K562 (cell line): Measurements from ENCODE around the gene KIF14. TPM values are rescaled to one million over a fixed set of nuclear protein-coding genes. Genes with fewer than 3 reads are reported as not detected.
A peak's percentile ranks its signal among the peaks of the same experiment; 100 is the strongest.

Source experiments
- CHAMP1 ChIP-seq: fragments of 450-650 bp; IDR thresholded peaks from 2 replicates; pipeline ENCODE4 v1.6.1; 2016; ENCODE audit warnings: mild to moderate bottlenecking
- DPF2 ChIP-seq: fragments of 450-650 bp; IDR thresholded peaks from 2 replicates; pipeline ENCODE4 v1.6.1; 2016
- EP300 ChIP-seq: IDR thresholded peaks from 2 replicates; pipeline ENCODE4 v1.6.1; 2012; ENCODE audit warnings: low read length, improper control_type of control experiment
- EZH2 ChIP-seq: IDR thresholded peaks from 2 replicates; pipeline ENCODE4 v1.6.1; 2012; ENCODE audit warnings: low read depth, mild to moderate bottlenecking, inconsistent platforms, low read length, borderline replicate concordance
- LARP7 ChIP-seq: fragments of 450-650 bp; IDR thresholded peaks from 2 replicates; pipeline ENCODE4 v1.6.1; 2016
- MTA1 ChIP-seq: fragments of 450-650 bp; IDR thresholded peaks from 2 replicates; pipeline ENCODE4 v1.6.1; 2017; ENCODE audit warnings: borderline replicate concordance
- SMARCC2 ChIP-seq: fragments of 450-650 bp; IDR thresholded peaks from 2 replicates; pipeline ENCODE4 v1.6.1; 2017; ENCODE audit warnings: antibody characterized with exemption, moderate library complexity, mild to moderate bottlenecking, low read depth
- SMARCE1 ChIP-seq: fragments of 450-650 bp; IDR thresholded peaks from 2 replicates; pipeline ENCODE4 v1.7.1; 2016; ENCODE audit warnings: mild to moderate bottlenecking
- SP1 ChIP-seq: sonication (generic); formaldehyde crosslinking; IDR thresholded peaks from 2 replicates; pipeline ENCODE4 v1.8.1; 2022; ENCODE audit warnings: mild to moderate bottlenecking, missing genetic modification reagents
- STAT5B ChIP-seq: fragments of 250-450 bp; sonication (Bioruptor Pico); IDR thresholded peaks from 2 replicates; pipeline ENCODE4 v1.8.0; 2021; ENCODE audit warnings: mild to moderate bottlenecking, inconsistent platforms
- TCF7 ChIP-seq: sonication (generic); IDR thresholded peaks from 2 replicates; pipeline ENCODE4 v1.6.1; 2016; ENCODE audit warnings: antibody characterized with exemption, borderline replicate concordance
- ZFPM2 ChIP-seq: fragments of 250-450 bp; sonication (Bioruptor Pico); IDR thresholded peaks from 2 replicates; pipeline ENCODE4 v1.5.1; 2022; ENCODE audit warnings: mild to moderate bottlenecking
- ZNF639 ChIP-seq, 2 experiments: fragments of 200-800 bp in 1 of 2; sonication (Bioruptor generic) in 1 of 2; sonication (generic) in 1 of 2; formaldehyde crosslinking in 1 of 2; IDR thresholded peaks in 1 of 2; conservative IDR thresholded peaks in 1 of 2; 2 replicates each; pipeline versions ENCODE4 v1.5.0 to v1.6.1; 2016 to 2020; ENCODE audit warnings: missing compliant biosample characterization in 1 of 2, missing genetic modification characterization in 1 of 2, missing genetic modification reagents in 1 of 2
- polyA plus RNA-seq, 8 experiments: library from polyadenylated mRNA; depleted of rRNA in 4 of 8; stranded (reverse) in 5 of 8; unstranded in 3 of 8; fragments of >200 nt; fragmentation: Nextera tagmentation in 2 of 8; fragmentation: Illumina TruSeq in 1 of 8; extraction: Ambion mirVana in 2 of 8; extraction: Trizol in 1 of 8; gene quantifications; 2 replicates each; pipeline versions ENCODE4 v1.2.1 to v1.2.3, GENCODE V29; 2011 to 2014; ENCODE audit warnings: inconsistent platforms in 1 of 8, missing spikeins in 1 of 8
- total RNA-seq, 7 experiments: library from RNA; depleted of rRNA in 6 of 7; stranded (reverse); fragments of >200 nt in 6 of 7; fragmentation: Illumina TruSeq in 2 of 7; extraction: Trizol in 2 of 7; gene quantifications; 2 replicates each; pipeline versions ENCODE4 v1.2.1 to v1.2.3, GENCODE V29; 2011 to 2021; ENCODE audit warnings: low replicate concordance in 1 of 7
- TF ChIP-seq, protein P1 (sequence below): fragments of 150-350 bp; IDR thresholded peaks from 2 replicates; pipeline ENCODE4 v1.6.1; 2014; ENCODE audit warnings: low read depth, mild to moderate bottlenecking, low read length, borderline replicate concordance
- TF ChIP-seq, protein P2 (sequence below): fragments of 450-650 bp; IDR thresholded peaks from 2 replicates; pipeline ENCODE4 v1.6.1; 2017; ENCODE audit warnings: antibody characterized with exemption, mild to moderate bottlenecking
- TF ChIP-seq, protein P3 (sequence below): fragments of 250-450 bp; sonication (Bioruptor Pico); IDR thresholded peaks from 2 replicates; pipeline ENCODE4 v1.8.0; 2021; ENCODE audit warnings: moderate library complexity, mild to moderate bottlenecking, inconsistent platforms

KIF14 gene
- total and polyA plus RNA-seq, 9 of the 15 experiments (the other 6 are each of a cell fraction or from before 2014, with no cell fraction given) = 11.5 to 47.4 (median 29.0) TPM

GRCh38 chr1:200642481-200642880 is 21.9 kb upstream of the KIF14 start (continued):
- TF ChIP-seq, protein P1, sequence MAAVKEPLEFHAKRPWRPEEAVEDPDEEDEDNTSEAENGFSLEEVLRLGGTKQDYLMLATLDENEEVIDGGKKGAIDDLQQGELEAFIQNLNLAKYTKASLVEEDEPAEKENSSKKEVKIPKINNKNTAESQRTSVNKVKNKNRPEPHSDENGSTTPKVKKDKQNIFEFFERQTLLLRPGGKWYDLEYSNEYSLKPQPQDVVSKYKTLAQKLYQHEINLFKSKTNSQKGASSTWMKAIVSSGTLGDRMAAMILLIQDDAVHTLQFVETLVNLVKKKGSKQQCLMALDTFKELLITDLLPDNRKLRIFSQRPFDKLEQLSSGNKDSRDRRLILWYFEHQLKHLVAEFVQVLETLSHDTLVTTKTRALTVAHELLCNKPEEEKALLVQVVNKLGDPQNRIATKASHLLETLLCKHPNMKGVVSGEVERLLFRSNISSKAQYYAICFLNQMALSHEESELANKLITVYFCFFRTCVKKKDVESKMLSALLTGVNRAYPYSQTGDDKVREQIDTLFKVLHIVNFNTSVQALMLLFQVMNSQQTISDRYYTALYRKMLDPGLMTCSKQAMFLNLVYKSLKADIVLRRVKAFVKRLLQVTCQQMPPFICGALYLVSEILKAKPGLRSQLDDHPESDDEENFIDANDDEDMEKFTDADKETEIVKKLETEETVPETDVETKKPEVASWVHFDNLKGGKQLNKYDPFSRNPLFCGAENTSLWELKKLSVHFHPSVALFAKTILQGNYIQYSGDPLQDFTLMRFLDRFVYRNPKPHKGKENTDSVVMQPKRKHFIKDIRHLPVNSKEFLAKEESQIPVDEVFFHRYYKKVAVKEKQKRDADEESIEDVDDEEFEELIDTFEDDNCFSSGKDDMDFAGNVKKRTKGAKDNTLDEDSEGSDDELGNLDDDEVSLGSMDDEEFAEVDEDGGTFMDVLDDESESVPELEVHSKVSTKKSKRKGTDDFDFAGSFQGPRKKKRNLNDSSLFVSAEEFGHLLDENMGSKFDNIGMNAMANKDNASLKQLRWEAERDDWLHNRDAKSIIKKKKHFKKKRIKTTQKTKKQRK = no peak
- TF ChIP-seq SMARCC2 (no peak), DPF2 (peak; percentile 59), LARP7 (no peak), EZH2 (no peak), SMARCE1 (peak; percentile 72), EP300 (0 out of 2 replicates have a peak, but pooled peaks have one; percentile 14), ZNF639 (CRISPR knock-in tag; conservative IDR thresholded peaks at IDR 0.05 in 1 of 2, IDR thresholded peaks at IDR 0.05 in 1 of 2) (peak in 1 of 2 experiments; percentile 57; a peak in 1 of 4 replicates), TCF7 (no peak), MTA1 (peak; percentile 29; the same call in 1 of the 2 replicates), ZFPM2 (CRISPR knock-in tag) (no peak), STAT5B (no peak), SP1 (CRISPR knock-in tag) (0 out of 2 replicates have a peak, but pooled peaks have one; percentile 21), CHAMP1 (peak; percentile 51)
- TF ChIP-seq, protein P2, sequence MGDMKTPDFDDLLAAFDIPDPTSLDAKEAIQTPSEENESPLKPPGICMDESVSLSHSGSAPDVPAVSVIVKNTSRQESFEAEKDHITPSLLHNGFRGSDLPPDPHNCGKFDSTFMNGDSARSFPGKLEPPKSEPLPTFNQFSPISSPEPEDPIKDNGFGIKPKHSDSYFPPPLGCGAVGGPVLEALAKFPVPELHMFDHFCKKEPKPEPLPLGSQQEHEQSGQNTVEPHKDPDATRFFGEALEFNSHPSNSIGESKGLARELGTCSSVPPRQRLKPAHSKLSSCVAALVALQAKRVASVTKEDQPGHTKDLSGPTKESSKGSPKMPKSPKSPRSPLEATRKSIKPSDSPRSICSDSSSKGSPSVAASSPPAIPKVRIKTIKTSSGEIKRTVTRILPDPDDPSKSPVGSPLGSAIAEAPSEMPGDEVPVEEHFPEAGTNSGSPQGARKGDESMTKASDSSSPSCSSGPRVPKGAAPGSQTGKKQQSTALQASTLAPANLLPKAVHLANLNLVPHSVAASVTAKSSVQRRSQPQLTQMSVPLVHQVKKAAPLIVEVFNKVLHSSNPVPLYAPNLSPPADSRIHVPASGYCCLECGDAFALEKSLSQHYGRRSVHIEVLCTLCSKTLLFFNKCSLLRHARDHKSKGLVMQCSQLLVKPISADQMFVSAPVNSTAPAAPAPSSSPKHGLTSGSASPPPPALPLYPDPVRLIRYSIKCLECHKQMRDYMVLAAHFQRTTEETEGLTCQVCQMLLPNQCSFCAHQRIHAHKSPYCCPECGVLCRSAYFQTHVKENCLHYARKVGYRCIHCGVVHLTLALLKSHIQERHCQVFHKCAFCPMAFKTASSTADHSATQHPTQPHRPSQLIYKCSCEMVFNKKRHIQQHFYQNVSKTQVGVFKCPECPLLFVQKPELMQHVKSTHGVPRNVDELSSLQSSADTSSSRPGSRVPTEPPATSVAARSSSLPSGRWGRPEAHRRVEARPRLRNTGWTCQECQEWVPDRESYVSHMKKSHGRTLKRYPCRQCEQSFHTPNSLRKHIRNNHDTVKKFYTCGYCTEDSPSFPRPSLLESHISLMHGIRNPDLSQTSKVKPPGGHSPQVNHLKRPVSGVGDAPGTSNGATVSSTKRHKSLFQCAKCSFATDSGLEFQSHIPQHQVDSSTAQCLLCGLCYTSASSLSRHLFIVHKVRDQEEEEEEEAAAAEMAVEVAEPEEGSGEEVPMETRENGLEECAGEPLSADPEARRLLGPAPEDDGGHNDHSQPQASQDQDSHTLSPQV = peak; percentile 81
- TF ChIP-seq, protein P3, sequence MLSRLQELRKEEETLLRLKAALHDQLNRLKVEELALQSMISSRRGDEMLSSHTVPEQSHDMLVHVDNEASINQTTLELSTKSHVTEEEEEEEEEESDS (CRISPR knock-in tag) = no peak
